K562 (cell line): Measurements from ENCODE around the gene MYO15B. TPM values are rescaled to one million over a fixed set of nuclear protein-coding genes. Genes with fewer than 3 reads are reported as not detected.

ENCODE experiments used
- ATAC-seq: fragments of 200-7000 bp; cut with Tn5 transposase; 3 replicates; pipeline ENCODE4 v1.9.1; 2020; ENCODE audit warnings: moderate library complexity
- BruUV-seq: library from RNA; stranded (reverse); fragments of 400-500 nt; replicated peaks from 2 replicates; lab custom pipeline; 2021; lab: Mats Ljungman, UMichigan
- CTCF ChIA-PET: fragments of 300-600 bp; formaldehyde crosslinking; extraction: SDS; loops from one replicate; lab custom pipeline; 2021; ENCODE audit warnings: low intra/inter-chr PET ratio; lab: Yijun Ruan, JAX
- POLR2A ChIA-PET: fragments of 300-600, 350-650 bp; sonication (Branson Sonifier 250); formaldehyde crosslinking; extraction: SDS; loops from one replicate; lab custom pipeline; 2021; ENCODE audit warnings: antibody characterized with exemption, inconsistent platforms; lab: Yijun Ruan, JAX
- DNase-seq, 4 experiments: peaks; one replicate each; pipeline versions ENCODE4 v3.0.0 to v3.0.0-alpha.2; 2011 to 2018; ENCODE audit warnings: low spot score in 3 of 4, mixed read lengths in 3 of 4; ENCODE audit errors: extremely low read depth in 1 of 4
- FAIRE-seq: peaks from 2 replicates; lab custom pipeline; 2011; peaks lifted over from hg19 to GRCh38; lab: Jason Lieb, UNC
- H2AFZ ChIP-seq: 2 replicates; pipeline ENCODE4 v1.6.0; 2011; ENCODE audit warnings: low read depth, low read length, control low read depth, inconsistent platforms
- H3K27ac ChIP-seq: fragments of 200-600 bp; 3 replicates; pipeline ENCODE4 v1.8.0; 2011; ENCODE audit warnings: low read depth, mild to moderate bottlenecking, control low read depth, inconsistent platforms, low read length, moderate library complexity, mixed read lengths; ENCODE audit errors: extremely low read depth
- H3K27me3 ChIP-seq, 2 experiments: fragments of 300-600 bp in 1 of 2; 2 replicates in 1 of 2; 3 replicates in 1 of 2; pipeline versions ENCODE4 v1.6.0 to v1.8.0; 2011; ENCODE audit warnings: inconsistent platforms in 2 of 2, low read length in 2 of 2, mild to moderate bottlenecking in 1 of 2, mixed read lengths in 1 of 2, moderate library complexity in 1 of 2; ENCODE audit not compliant: control insufficient read depth in 2 of 2, insufficient read depth in 2 of 2
- H3K36me3 ChIP-seq: fragments of 300-600 bp; 3 replicates; pipeline ENCODE4 v1.8.0; 2011; ENCODE audit warnings: mild to moderate bottlenecking, low read length, inconsistent platforms; ENCODE audit not compliant: control insufficient read depth, insufficient read depth
- H3K4me1 ChIP-seq, 2 experiments: fragments of 200-600 bp in 1 of 2; replicated peaks in 1 of 2; 2 replicates in 1 of 2; 3 replicates in 1 of 2; pipeline versions ENCODE4 v1.5.1 to v1.8.0; 2011; ENCODE audit warnings: inconsistent platforms in 2 of 2, low read length in 2 of 2, mild to moderate bottlenecking in 1 of 2, mixed read lengths in 1 of 2, moderate library complexity in 1 of 2; ENCODE audit not compliant: control insufficient read depth in 2 of 2, insufficient read depth in 2 of 2
- H3K4me2 ChIP-seq: 2 replicates; pipeline ENCODE4 v1.6.1; 2011; ENCODE audit warnings: low read length, control low read depth, inconsistent platforms, mixed read lengths; ENCODE audit not compliant: insufficient read depth
- H3K4me3 ChIP-seq: fragments of 200-600 bp; sonication (generic), shearing (Covaris generic); 2 replicates; pipeline ENCODE4 v1.5.1; 2016; ENCODE audit warnings: control low read depth, inconsistent platforms
- H3K79me2 ChIP-seq: fragments of 200-600 bp; 3 replicates; pipeline ENCODE4 v1.8.0; 2011; ENCODE audit warnings: low read length, inconsistent platforms; ENCODE audit not compliant: control insufficient read depth, insufficient read depth
- H3K9ac ChIP-seq, 2 experiments: 2 replicates each; pipeline versions ENCODE4 v1.6.0 to v1.6.1; 2011; ENCODE audit warnings: low read depth in 2 of 2, low read length in 2 of 2, control low read depth in 1 of 2, inconsistent platforms in 1 of 2, mild to moderate bottlenecking in 1 of 2, mixed read lengths in 1 of 2; ENCODE audit not compliant: insufficient read depth in 1 of 2
- H3K9me1 ChIP-seq: one replicate; pipeline ENCODE4 v1.6.0; 2011; ENCODE audit warnings: inconsistent platforms, mild to moderate bottlenecking, low read length, moderate library complexity; ENCODE audit not compliant: control insufficient read depth, insufficient read depth
- H3K9me3 ChIP-seq: replicated peaks from 2 replicates; pipeline ENCODE4 v1.5.1; 2011; ENCODE audit warnings: low read depth, low read length, inconsistent platforms; ENCODE audit not compliant: control insufficient read depth, insufficient read depth
- H4K20me1 ChIP-seq: replicated peaks from 2 replicates; pipeline ENCODE4 v1.6.1; 2011; ENCODE audit warnings: low read length, inconsistent platforms, mixed read lengths; ENCODE audit not compliant: control insufficient read depth, insufficient read depth
- KDM2B ChIP-seq: fragments of 250-450 bp; sonication (Bioruptor Pico); IDR thresholded peaks from 2 replicates; pipeline ENCODE4 v1.8.0; 2021; ENCODE audit warnings: mild to moderate bottlenecking, moderate library complexity
- KDM5B ChIP-seq: fragments of 200-600 bp; sonication (generic); IDR thresholded peaks from 2 replicates; pipeline ENCODE4 v1.6.1; 2012; ENCODE audit warnings: low read depth, mild to moderate bottlenecking, moderate library complexity, low read length, control low read depth, inconsistent platforms; ENCODE audit not compliant: insufficient replicate concordance
- PHF20 ChIP-seq: fragments of 450-650 bp; IDR thresholded peaks from 2 replicates; pipeline ENCODE4 v1.6.1; 2018; ENCODE audit not compliant: partially characterized antibody
- PPARD ChIP-seq: fragments of 250-450 bp; sonication (Bioruptor Pico); IDR thresholded peaks from 2 replicates; pipeline ENCODE4 v1.8.0; 2022; ENCODE audit warnings: inconsistent platforms, mild to moderate bottlenecking, moderate library complexity
- PTTG1 ChIP-seq: fragments of 450-650 bp; IDR thresholded peaks from 2 replicates; pipeline ENCODE4 v1.6.1; 2016; ENCODE audit warnings: low read depth, mild to moderate bottlenecking, missing genetic modification characterization, missing compliant biosample characterization
- ZNF140 ChIP-seq: fragments of 250-450 bp; sonication (Bioruptor Pico); IDR thresholded peaks from 2 replicates; pipeline ENCODE4 v1.8.0; 2021; ENCODE audit warnings: moderate library complexity, mild to moderate bottlenecking, inconsistent platforms
- ZNF507 ChIP-seq: conservative IDR thresholded peaks from 2 replicates; pipeline ENCODE4 v1.6.1; 2017; ENCODE audit warnings: missing genetic modification characterization, missing compliant biosample characterization
- ZNF586 ChIP-seq: fragments of 450-650 bp; formaldehyde crosslinking; conservative IDR thresholded peaks from 2 replicates; pipeline ENCODE4 v1.4.0; 2020; ENCODE audit warnings: mild to moderate bottlenecking, moderate library complexity
- WGBS: fragments of 100-300 bp; shearing (Covaris generic); methylation state at CpG from one replicate; pipeline ENCODE4 v1.1.6; 2016; ENCODE audit warnings: low coverage, mixed read lengths; ENCODE audit not compliant: insufficient coverage; ENCODE audit errors: missing lambda C conversion rate; 5-methylcytosine and 5-hydroxymethylcytosine counted together
- in situ Hi-C: fragments of 300-500 bp; cut with MboI; formaldehyde crosslinking; loops from 4 replicates; pipeline ENCODE4 v1.15.0; 2018; ENCODE audit warnings: inconsistent platforms, mixed read lengths
- intact Hi-C: fragments of 100-400 bp; cut with micrococcal nuclease; formaldehyde crosslinking; loops from 2 replicates; pipeline ENCODE4 v1.14.2; 2022
- polyA plus RNA-seq, 8 experiments: library from polyadenylated mRNA; depleted of rRNA in 4 of 8; stranded (reverse) in 5 of 8; unstranded in 3 of 8; fragments of >200 nt; fragmentation: Nextera tagmentation in 2 of 8; fragmentation: Illumina TruSeq in 1 of 8; extraction: Ambion mirVana in 2 of 8; extraction: Trizol in 1 of 8; gene quantifications; 2 replicates each; pipeline versions ENCODE4 v1.2.1 to v1.2.3, GENCODE V29; 2011 to 2014; ENCODE audit warnings: inconsistent platforms in 1 of 8, missing spikeins in 1 of 8
- total RNA-seq, 7 experiments: library from RNA; depleted of rRNA in 6 of 7; stranded (reverse); fragments of >200 nt in 6 of 7; fragmentation: Illumina TruSeq in 2 of 7; extraction: Trizol in 2 of 7; gene quantifications; 2 replicates each; pipeline versions ENCODE4 v1.2.1 to v1.2.3, GENCODE V29; 2011 to 2021; ENCODE audit warnings: low replicate concordance in 1 of 7
- TF ChIP-seq, protein P1 (sequence below): fragments of 450-650 bp; IDR thresholded peaks from 2 replicates; pipeline ENCODE4 v1.6.1; 2017; ENCODE audit warnings: antibody characterized with exemption

Gene MYO15B
- total and polyA plus RNA-seq, 9 of the 15 experiments (the other 6 are each of a cell fraction or from before 2014, with no cell fraction given) = 0.05 to 3.1 (median 0.83) TPM; not detected in 2

DNA sequence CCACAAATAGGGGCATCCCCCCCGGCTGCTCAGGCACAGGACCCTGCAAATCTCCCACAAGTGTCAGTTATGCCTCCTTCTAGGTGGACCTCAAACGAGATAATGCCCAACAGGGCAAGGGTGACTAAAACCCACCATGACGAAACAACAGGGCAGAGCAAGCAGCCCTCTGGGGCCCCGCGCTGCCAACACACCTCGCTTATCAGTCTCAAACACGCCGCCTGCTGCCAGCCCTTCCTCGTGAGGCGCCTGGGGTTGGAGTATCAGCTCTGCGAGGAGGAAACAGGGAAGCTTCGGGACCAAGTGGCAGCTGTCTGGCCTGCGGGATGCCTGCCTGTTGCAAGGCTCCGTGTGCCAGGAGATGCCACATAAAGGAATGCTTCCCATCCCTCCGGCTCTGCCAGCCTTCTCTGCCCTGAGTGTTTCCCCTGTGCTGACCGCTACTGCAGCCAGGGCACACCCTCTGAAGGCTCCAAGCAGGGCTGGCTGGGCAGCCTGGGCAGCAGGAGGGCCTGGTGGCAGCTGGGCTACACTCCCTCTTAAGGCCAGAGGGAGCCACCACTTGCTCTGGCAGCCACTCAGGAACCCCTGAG is 48.1 kb downstream of the MYO15B start:
- ChIA-PET CTCF (no interaction called here), POLR2A (interaction anchor here (1.4 kb wide), 1 partner anchor 9 kb away, joined by 3 read pairs; no protein-coding TSS in a partner anchor)
- Histone ChIP-seq H3K9me1 (no peaks in the 10 kb centered on the region), H3K27ac (no peak overlapping the region), H3K9me3 (no peaks in the 10 kb centered on the region), H3K79me2 (no peaks in the 10 kb centered on the region), H2AFZ (no peak overlapping the region), H3K36me3 (no peaks in the 10 kb centered on the region; the same call in 1 of the 3 replicates), H3K4me2 (no peak overlapping the region), H3K9ac (peak overlapping the region in 1 of 2 experiments; percentile 38; a peak in 1 of 4 replicates), H3K4me3 (no peak overlapping the region), H4K20me1 (0 out of 2 replicates have a peak, but pooled peaks cover 13% of the 10 kb centered on the region), H3K27me3 (no peaks in the 10 kb centered on the region), H3K4me1 (peaks cover 13 to 55% of the 10 kb centered on the region in 2 experiments)
- TF ChIP-seq, protein P1, sequence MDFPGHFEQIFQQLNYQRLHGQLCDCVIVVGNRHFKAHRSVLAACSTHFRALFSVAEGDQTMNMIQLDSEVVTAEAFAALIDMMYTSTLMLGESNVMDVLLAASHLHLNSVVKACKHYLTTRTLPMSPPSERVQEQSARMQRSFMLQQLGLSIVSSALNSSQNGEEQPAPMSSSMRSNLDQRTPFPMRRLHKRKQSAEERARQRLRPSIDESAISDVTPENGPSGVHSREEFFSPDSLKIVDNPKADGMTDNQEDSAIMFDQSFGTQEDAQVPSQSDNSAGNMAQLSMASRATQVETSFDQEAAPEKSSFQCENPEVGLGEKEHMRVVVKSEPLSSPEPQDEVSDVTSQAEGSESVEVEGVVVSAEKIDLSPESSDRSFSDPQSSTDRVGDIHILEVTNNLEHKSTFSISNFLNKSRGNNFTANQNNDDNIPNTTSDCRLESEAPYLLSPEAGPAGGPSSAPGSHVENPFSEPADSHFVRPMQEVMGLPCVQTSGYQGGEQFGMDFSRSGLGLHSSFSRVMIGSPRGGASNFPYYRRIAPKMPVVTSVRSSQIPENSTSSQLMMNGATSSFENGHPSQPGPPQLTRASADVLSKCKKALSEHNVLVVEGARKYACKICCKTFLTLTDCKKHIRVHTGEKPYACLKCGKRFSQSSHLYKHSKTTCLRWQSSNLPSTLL = no peak
- TF ChIP-seq PPARD (CRISPR knock-in tag) = no peak
- TF ChIP-seq PTTG1 (tag) = no peak
- TF ChIP-seq ZNF140 (CRISPR knock-in tag) = no peak
- no peak for TF ChIP-seq ZNF586
- no peak for TF ChIP-seq KDM2B (CRISPR knock-in tag)
- TF ChIP-seq KDM5B = no peak
- no peak for TF ChIP-seq ZNF507 (tag)
- no peak for TF ChIP-seq PHF20
- ATAC-seq (no peak), DNase-seq (no peak), FAIRE-seq (no peak)
- 63% methylated on average over 14 of the region's 16 CpGs for WGBS
- in situ Hi-C loops = no loop called here
- no TSS peak for BruUV-seq
- intact Hi-C loops = no loop called here
